HepG2 (cell line): Measurements from ENCODE around the gene L3MBTL3. TPM values are rescaled to one million over a fixed set of nuclear protein-coding genes. Genes with fewer than 3 reads are reported as not detected.

Experiments used
- ATAC-seq: fragments of 200-7000 bp; cut with Tn5 transposase; 3 replicates; pipeline ENCODE4 v1.9.1; 2020; ENCODE audit warnings: mild to moderate bottlenecking, moderate library complexity
- BruUV-seq: library from RNA; stranded (reverse); fragments of 400-500 nt; replicated peaks from 2 replicates; lab custom pipeline; 2021; lab: Mats Ljungman, UMichigan
- CTCF ChIA-PET: fragments of 300-600 bp; formaldehyde crosslinking; extraction: SDS; loops from one replicate; lab custom pipeline; 2021; ENCODE audit warnings: low total read pairs, inconsistent platforms, low intra/inter-chr PET ratio; lab: Yijun Ruan, JAX
- POLR2A ChIA-PET: fragments of 350-600 bp; sonication (Branson Sonifier 250); formaldehyde crosslinking; loops from one replicate; lab custom pipeline; 2020; ENCODE audit warnings: antibody characterized with exemption, inconsistent platforms; lab: Yijun Ruan, JAX
- DNase-seq: peaks from one replicate; pipeline ENCODE4 v3.0.0-alpha.2; 2015; ENCODE audit warnings: low spot score
- FAIRE-seq: peaks from 3 replicates; lab custom pipeline; 2011; peaks lifted over from hg19 to GRCh38; lab: Jason Lieb, UNC
- H2AFZ ChIP-seq: one replicate; pipeline ENCODE4 v1.6.1; 2011; ENCODE audit warnings: low read length, inconsistent platforms
- H3K27ac ChIP-seq: fragments of 300-600 bp; 3 replicates; pipeline ENCODE4 v1.8.0; 2011; ENCODE audit warnings: mixed run types, mild to moderate bottlenecking, mixed read lengths, low read length, inconsistent platforms; ENCODE audit not compliant: insufficient read depth; ENCODE audit errors: extremely low read length
- H3K27me3 ChIP-seq, 2 experiments: fragments of 200-600 bp in 1 of 2; 2 replicates in 1 of 2; 3 replicates in 1 of 2; pipeline versions ENCODE4 v1.6.0 to v1.8.0; 2011; ENCODE audit warnings: low read length in 2 of 2, mild to moderate bottlenecking in 2 of 2, moderate library complexity in 2 of 2, inconsistent platforms in 1 of 2; ENCODE audit not compliant: insufficient read depth in 2 of 2, control insufficient read depth in 1 of 2
- H3K36me3 ChIP-seq, 2 experiments: fragments of 200-600 bp in 1 of 2; replicated peaks in 1 of 2; 2 replicates in 1 of 2; 3 replicates in 1 of 2; pipeline versions ENCODE4 v1.5.1 to v1.8.0; 2011; ENCODE audit warnings: low read length in 2 of 2, inconsistent platforms in 1 of 2; ENCODE audit not compliant: insufficient read depth in 2 of 2, control insufficient read depth in 1 of 2
- H3K4me1 ChIP-seq: 2 replicates; pipeline ENCODE4 v1.5.1; 2012; ENCODE audit warnings: low read length, inconsistent platforms; ENCODE audit not compliant: insufficient read depth
- H3K4me2 ChIP-seq: 2 replicates; pipeline ENCODE4 v1.6.0; 2011; ENCODE audit warnings: low read depth, low read length, inconsistent platforms
- H3K4me3 ChIP-seq, 3 experiments: fragments of 200-600 bp in 1 of 3; sonication (generic), shearing (Covaris generic) in 1 of 3; replicated peaks in 1 of 3; 2 replicates each; pipeline ENCODE4 v1.5.1; 2011 to 2016; ENCODE audit warnings: low read length in 3 of 3, inconsistent platforms in 2 of 3, low read depth in 2 of 3, mild to moderate bottlenecking in 2 of 3, control low read depth in 1 of 3, mixed read lengths in 1 of 3; ENCODE audit not compliant: insufficient read depth in 1 of 3
- H3K79me2 ChIP-seq: one replicate; pipeline ENCODE4 v1.6.1; 2011; ENCODE audit warnings: low read length, inconsistent platforms; ENCODE audit not compliant: insufficient read depth
- H3K9ac ChIP-seq: 2 replicates; pipeline ENCODE4 v1.6.0; 2011; ENCODE audit warnings: mild to moderate bottlenecking, low read depth, low read length, inconsistent platforms; ENCODE audit not compliant: insufficient read depth
- H3K9me3 ChIP-seq: 2 replicates; pipeline ENCODE4 v1.5.1; 2012; ENCODE audit warnings: mild to moderate bottlenecking, low read length
- H4K20me1 ChIP-seq: 2 replicates; pipeline ENCODE4 v1.6.0; 2011; ENCODE audit warnings: inconsistent platforms, mild to moderate bottlenecking, low read length, moderate library complexity; ENCODE audit not compliant: insufficient read depth
- BORCS8-MEF2B ChIP-seq: sonication (generic); formaldehyde crosslinking; IDR thresholded peaks from 2 replicates; pipeline ENCODE4 v1.8.0; 2022; ENCODE audit warnings: mild to moderate bottlenecking, missing genetic modification reagents
- HOXA3 ChIP-seq: sonication (generic); formaldehyde crosslinking; IDR thresholded peaks from 2 replicates; pipeline ENCODE4 v1.5.0; 2020; ENCODE audit warnings: missing genetic modification reagents
- HOXA5 ChIP-seq: sonication (generic); formaldehyde crosslinking; IDR thresholded peaks from 2 replicates; pipeline ENCODE4 v1.4.0; 2020; ENCODE audit warnings: missing genetic modification reagents
- JARID2 ChIP-seq: sonication (generic); formaldehyde crosslinking; IDR thresholded peaks from 2 replicates; pipeline ENCODE4 v1.8.1; 2023; ENCODE audit warnings: missing genetic modification reagents, inconsistent platforms; ENCODE audit not compliant: insufficient replicate concordance
- MBNL3 ChIP-seq: fragments of 250-450 bp; sonication (Bioruptor Pico); conservative IDR thresholded peaks from 2 replicates; pipeline ENCODE4 v1.8.0; 2022; ENCODE audit warnings: mild to moderate bottlenecking, inconsistent platforms
- SIN3A ChIP-seq: IDR thresholded peaks from 2 replicates; pipeline ENCODE4 v1.6.1; 2011; ENCODE audit warnings: low read depth, mild to moderate bottlenecking, control low read depth, low read length, borderline replicate concordance
- SOX5 ChIP-seq: IDR thresholded peaks from 2 replicates; pipeline ENCODE4 v1.6.1; 2016; ENCODE audit warnings: borderline replicate concordance
- THYN1 ChIP-seq: sonication (generic); formaldehyde crosslinking; IDR thresholded peaks from 2 replicates; pipeline ENCODE4 v1.8.1; 2023; ENCODE audit warnings: low read depth, mild to moderate bottlenecking, moderate library complexity, missing genetic modification reagents, borderline replicate concordance
- ZNF317 ChIP-seq: sonication (generic); formaldehyde crosslinking; IDR thresholded peaks from 2 replicates; pipeline ENCODE4 v1.5.0; 2020; ENCODE audit warnings: mild to moderate bottlenecking, missing genetic modification reagents
- ZNF598 ChIP-seq: sonication (generic); formaldehyde crosslinking; IDR thresholded peaks from 2 replicates; pipeline ENCODE4 v1.5.1; 2020; ENCODE audit warnings: mild to moderate bottlenecking, missing genetic modification reagents, borderline replicate concordance
- whole genome bisulfite sequencing: methylation state at CpG from one replicate; pipeline ENCODE4 v1.1.6; 2017; ENCODE audit warnings: low lambda C conversion rate; 5-methylcytosine and 5-hydroxymethylcytosine counted together
- in situ Hi-C: cut with HindIII; loops from 2 replicates; pipeline ENCODE4 v1.10.0; 2017; ENCODE audit warnings: low pct_unique_long_range_greater_than_20kb; ENCODE audit not compliant: extremely low pct_ligation_motif_present
- intact Hi-C: fragments of 100-400 bp; cut with micrococcal nuclease; formaldehyde crosslinking; loops from one replicate; pipeline ENCODE4 v1.10.0; 2022; ENCODE audit not compliant: unreplicated experiment
- polyA plus RNA-seq, 8 experiments: library from polyadenylated mRNA; depleted of rRNA in 3 of 8; stranded (reverse) in 7 of 8; unstranded in 1 of 8; fragments of >200 nt; fragmentation: Illumina TruSeq in 4 of 8; extraction: Trizol in 4 of 8; gene quantifications; 2 replicates each; pipeline versions ENCODE4 v1.2.1 to v1.2.3, GENCODE V29; 2011 to 2016; ENCODE audit warnings: low read depth in 4 of 8, missing spikeins in 1 of 8, mixed read lengths in 1 of 8; ENCODE audit not compliant: insufficient read depth in 1 of 8
- total RNA-seq, 5 experiments: library from RNA; depleted of rRNA; stranded (reverse); fragments of >200 nt; fragmentation: Illumina TruSeq; extraction: Trizol; gene quantifications; 2 replicates each; pipeline ENCODE4 v1.2.3, GENCODE V29; 2016; ENCODE audit warnings: low read depth in 1 of 5
- TF ChIP-seq, protein P1 (sequence below): IDR thresholded peaks from 2 replicates; pipeline ENCODE4 v1.6.1; 2016; ENCODE audit warnings: control low read depth
- TF ChIP-seq, protein P2 (sequence below): sonication (generic); formaldehyde crosslinking; IDR thresholded peaks from 2 replicates; pipeline ENCODE4 v1.8.0; 2022; ENCODE audit warnings: missing genetic modification reagents, mild to moderate bottlenecking, borderline replicate concordance

The L3MBTL3 gene
- total and polyA plus RNA-seq, 2 of the 13 experiments (the other 11 are each of a cell fraction or from before 2014, with no cell fraction given), result 1.5 to 2.5 TPM

DNA sequence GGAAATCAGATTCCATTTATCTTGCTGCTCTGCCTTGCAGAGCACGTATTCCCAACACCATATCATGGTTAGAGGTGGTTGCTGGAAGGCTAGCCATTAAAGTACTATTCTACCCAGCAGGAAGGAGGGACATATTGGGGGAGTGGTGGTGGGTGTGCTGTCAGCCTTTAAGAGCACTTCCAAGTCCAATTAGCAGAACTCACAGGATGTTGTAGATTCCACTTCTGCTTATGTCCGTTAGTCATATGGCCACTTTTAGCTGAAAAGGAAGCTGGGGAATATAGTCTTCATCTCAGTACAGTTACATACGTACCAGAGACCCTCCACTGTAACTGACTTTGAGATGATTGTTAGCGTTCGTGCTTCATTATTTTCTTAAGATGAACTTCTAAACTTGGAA is 109.9 kb downstream of the L3MBTL3 start:
- Histone ChIP-seq H3K9ac (no peak overlapping the region), H4K20me1 (no peaks in the 10 kb centered on the region), H3K4me1 (no peaks in the 10 kb centered on the region), H3K9me3 (no peaks in the 10 kb centered on the region), H2AFZ (no peak overlapping the region), H3K4me3 (no peak overlapping the region), H3K36me3 (no peaks in the 10 kb centered on the region), H3K27ac (no peak overlapping the region), H3K79me2 (no peaks in the 10 kb centered on the region), H3K4me2 (no peak overlapping the region), H3K27me3 (no peaks in the 10 kb centered on the region)
- DNase-seq, result no peak
- WGBS, result 29% methylated on average over 5 of the region's 5 CpGs
- intact Hi-C loops (no loop called here), in situ Hi-C loops (no loop called here)
- ATAC-seq, result no peak
- FAIRE-seq, result no peak
- CTCF ChIA-PET, result no interaction called here
- no TSS peak for BruUV-seq
- POLR2A ChIA-PET, result no interaction called here
- TF ChIP-seq, protein P1, sequence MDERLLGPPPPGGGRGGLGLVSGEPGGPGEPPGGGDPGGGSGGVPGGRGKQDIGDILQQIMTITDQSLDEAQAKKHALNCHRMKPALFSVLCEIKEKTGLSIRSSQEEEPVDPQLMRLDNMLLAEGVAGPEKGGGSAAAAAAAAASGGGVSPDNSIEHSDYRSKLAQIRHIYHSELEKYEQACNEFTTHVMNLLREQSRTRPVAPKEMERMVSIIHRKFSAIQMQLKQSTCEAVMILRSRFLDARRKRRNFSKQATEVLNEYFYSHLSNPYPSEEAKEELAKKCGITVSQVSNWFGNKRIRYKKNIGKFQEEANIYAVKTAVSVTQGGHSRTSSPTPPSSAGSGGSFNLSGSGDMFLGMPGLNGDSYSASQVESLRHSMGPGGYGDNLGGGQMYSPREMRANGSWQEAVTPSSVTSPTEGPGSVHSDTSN, result no peak
- TF ChIP-seq ZNF317, result no peak
- TF ChIP-seq HOXA5 (CRISPR knock-in tag), result no peak
- TF ChIP-seq, all 625 proteins: peak for 0

DNA sequence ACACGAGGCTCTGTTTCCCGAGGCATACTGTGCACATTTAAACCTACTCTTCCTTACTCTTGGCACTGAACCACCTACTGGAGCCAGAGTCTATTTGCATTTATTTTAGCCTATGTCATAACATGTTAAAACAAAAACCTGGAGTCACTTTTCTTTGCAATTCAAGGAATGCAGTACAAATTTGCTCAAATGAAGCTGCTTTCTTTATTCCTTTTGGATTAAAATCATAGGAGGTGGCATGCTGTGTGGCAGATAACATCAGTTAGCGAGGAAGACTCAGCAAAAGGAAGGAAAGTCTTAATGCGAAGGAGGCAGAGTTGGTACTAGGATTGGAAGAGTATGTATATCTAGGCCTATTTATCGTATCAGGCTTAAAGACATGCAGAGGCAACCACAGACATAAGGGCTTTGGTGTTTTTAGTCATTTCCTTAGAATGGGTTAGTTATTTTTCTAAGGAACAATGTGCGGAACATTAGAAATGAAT is 111.4 kb downstream of the L3MBTL3 start:
- CTCF ChIA-PET, result no interaction called here
- intact Hi-C loops (loop anchor here (10.0 kb wide), 1 partner anchor 155 kb away; no protein-coding TSS in a partner anchor), in situ Hi-C loops (no loop called here)
- no peaks in the 10 kb centered on the region for H3K27me3 ChIP-seq
- no peaks in the 10 kb centered on the region for H3K9me3 ChIP-seq
- no TSS peak for BruUV-seq
- FAIRE-seq, result no peak
- POLR2A ChIA-PET, result no interaction called here
- H3K9ac ChIP-seq, result no peak overlapping the region
- TF ChIP-seq JARID2 (CRISPR knock-in tag) (no peak), SIN3A (no peak), THYN1 (CRISPR knock-in tag) (no peak), HOXA3 (no peak), ZNF598 (no peak), BORCS8-MEF2B (CRISPR knock-in tag) (no peak), MBNL3 (no peak), SOX5 (CRISPR knock-in tag) (no peak)
- TF ChIP-seq, protein P2, sequence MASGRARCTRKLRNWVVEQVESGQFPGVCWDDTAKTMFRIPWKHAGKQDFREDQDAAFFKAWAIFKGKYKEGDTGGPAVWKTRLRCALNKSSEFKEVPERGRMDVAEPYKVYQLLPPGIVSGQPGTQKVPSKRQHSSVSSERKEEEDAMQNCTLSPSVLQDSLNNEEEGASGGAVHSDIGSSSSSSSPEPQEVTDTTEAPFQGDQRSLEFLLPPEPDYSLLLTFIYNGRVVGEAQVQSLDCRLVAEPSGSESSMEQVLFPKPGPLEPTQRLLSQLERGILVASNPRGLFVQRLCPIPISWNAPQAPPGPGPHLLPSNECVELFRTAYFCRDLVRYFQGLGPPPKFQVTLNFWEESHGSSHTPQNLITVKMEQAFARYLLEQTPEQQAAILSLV (CRISPR knock-in tag), result no peak
- H3K27ac ChIP-seq, result no peak overlapping the region
- no peak overlapping the region for H2AFZ ChIP-seq
- H3K36me3 ChIP-seq, result no peaks in the 10 kb centered on the region
- no peak for ATAC-seq
- no peak overlapping the region for H3K4me3 ChIP-seq
- no peaks in the 10 kb centered on the region for H3K79me2 ChIP-seq
- H3K4me1 ChIP-seq, result no peaks in the 10 kb centered on the region
- no peak for DNase-seq
- no peak overlapping the region for H3K4me2 ChIP-seq
- H4K20me1 ChIP-seq, result no peaks in the 10 kb centered on the region
- 49% methylated on average over 6 of the region's 6 CpGs for WGBS
